ENCODE measurements around the gene SLITRK3.

The SLITRK3 gene, protein sequence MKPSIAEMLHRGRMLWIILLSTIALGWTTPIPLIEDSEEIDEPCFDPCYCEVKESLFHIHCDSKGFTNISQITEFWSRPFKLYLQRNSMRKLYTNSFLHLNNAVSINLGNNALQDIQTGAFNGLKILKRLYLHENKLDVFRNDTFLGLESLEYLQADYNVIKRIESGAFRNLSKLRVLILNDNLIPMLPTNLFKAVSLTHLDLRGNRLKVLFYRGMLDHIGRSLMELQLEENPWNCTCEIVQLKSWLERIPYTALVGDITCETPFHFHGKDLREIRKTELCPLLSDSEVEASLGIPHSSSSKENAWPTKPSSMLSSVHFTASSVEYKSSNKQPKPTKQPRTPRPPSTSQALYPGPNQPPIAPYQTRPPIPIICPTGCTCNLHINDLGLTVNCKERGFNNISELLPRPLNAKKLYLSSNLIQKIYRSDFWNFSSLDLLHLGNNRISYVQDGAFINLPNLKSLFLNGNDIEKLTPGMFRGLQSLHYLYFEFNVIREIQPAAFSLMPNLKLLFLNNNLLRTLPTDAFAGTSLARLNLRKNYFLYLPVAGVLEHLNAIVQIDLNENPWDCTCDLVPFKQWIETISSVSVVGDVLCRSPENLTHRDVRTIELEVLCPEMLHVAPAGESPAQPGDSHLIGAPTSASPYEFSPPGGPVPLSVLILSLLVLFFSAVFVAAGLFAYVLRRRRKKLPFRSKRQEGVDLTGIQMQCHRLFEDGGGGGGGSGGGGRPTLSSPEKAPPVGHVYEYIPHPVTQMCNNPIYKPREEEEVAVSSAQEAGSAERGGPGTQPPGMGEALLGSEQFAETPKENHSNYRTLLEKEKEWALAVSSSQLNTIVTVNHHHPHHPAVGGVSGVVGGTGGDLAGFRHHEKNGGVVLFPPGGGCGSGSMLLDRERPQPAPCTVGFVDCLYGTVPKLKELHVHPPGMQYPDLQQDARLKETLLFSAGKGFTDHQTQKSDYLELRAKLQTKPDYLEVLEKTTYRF

DNA sequence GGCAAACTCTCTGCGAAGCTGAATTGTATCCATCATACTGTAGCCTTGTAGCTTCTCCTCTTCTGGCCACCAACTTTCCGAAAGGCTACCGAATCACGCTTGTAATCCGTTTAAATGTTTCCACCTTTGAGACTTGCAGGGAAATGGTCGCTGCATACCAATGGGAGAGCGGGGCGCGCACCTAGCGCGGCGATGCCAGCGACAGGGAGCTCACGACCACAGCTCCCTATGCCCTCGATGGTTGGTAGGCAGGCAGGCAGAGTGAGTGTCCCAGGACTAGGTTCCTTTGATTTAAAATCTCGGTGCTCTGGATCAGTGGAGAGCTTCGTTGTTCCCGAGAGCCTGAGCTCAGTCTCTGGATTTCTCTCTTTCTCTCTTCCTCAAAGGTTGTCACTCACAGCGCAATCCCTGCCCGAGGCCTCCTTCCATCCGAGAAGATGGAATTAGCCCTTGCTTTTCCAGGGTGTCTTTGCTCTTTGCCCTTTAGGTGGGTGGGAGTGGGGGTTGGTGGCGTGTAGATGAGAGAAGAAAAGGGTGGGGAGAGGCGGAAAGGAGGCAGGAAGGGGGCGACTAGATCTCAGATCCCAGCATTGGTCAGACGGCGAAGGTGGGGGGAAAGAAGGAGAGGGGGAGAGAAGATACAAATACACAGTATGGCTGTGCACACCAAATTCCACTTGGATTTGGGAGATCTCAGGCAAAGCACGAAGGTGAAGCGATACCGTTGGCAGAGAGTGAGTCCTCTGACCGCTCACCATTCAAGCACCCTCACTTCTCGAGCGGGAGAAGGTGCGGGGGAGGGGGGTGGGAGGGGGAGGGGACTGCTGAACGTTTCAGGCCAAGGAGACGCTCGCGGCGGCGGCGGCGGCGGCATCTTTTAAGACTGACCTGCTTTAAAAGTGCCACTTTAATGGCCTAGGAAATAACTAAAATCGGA, at the start of gene SLITRK3:
TSS of gene SLITRK3 (minus strand) at position 745 of the 937 bp plus-strand sequence. CDS start 5,554 bp downstream, outside the sequence.
- peak; percentile 22 to 46 for DNase-seq (ENCODE audit: low spot score in 2 of 2)
- H3K36me3 ChIP-seq (replicated peaks): no peaks in the 10 kb centered on the region
- in situ Hi-C loops (cut with MboI; ENCODE audit: low sequenced_read_pairs): loop anchor here (25.0 kb wide), 1 partner anchor 784 kb away; no protein-coding TSS in a partner anchor
- H3K4me1 ChIP-seq: peaks cover 8% of the 10 kb centered on the region
- H3K9me3 ChIP-seq: no peaks in the 10 kb centered on the region
- H3K27me3 ChIP-seq (ENCODE audit: low read depth): no peaks in the 10 kb centered on the region
- H3K4me3 ChIP-seq: peak within 1 kb of the TSS; percentile 51

DNA sequence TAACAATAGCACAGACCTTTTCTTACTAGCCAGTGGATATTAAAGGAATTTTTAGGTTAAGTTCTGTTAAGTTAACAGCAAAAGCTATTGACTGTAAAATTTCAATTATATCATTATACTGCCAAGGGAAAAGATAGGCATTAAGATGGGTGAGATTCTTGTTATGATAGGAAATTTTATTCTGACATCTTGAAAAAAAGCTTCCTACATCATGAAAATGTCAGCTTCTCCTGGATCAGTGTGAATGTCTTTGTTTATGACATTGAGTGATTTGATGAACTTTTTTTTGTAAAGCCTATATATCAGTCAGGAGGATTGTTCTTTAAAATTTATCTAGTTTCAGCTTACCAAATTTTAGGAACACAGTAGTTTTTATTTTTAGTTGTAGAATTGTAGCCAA, 47.4 kb upstream of the SLITRK3 start:
- Histone ChIP-seq H3K9me3 (no peaks in the 10 kb centered on the region), H3K36me3 (replicated peaks) (no peaks in the 10 kb centered on the region)

DNA sequence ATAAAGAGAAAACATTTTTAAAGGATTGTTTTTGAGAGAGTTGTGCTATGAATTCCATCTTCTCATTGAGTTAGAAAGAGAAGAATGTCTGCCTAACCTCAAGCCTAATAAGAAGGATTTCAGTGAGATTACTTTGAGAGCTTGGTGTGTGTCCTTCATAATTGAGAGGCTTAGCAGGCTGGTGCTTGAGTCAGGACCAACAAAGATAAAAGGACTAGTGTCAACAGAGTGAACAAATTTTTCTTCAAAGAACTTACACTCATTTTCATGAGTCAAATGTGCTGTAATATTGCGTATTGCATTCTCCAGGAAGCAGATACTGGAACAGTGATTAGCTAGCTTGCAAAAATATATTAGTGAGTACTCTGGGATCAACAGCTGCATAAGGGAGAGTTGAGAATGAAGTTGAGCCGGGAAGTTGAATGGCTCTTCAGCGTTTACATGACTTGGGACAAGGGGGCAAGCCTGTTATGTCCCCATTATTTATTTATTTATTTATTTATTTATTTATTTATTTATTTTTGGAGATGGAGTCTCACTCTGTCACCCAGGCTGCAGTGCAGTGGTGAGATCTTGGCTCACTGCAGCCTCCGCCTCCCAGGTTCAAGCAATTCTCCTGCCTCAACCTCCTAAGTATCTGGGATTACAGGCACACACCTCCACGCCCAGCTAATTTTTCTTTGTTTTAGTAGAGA, 37.5 kb upstream of the SLITRK3 start:
- in situ Hi-C loops (cut with MboI; ENCODE audit: low sequenced_read_pairs): no loop called here

More for the DNA sequence above, 47.4 kb upstream of the SLITRK3 start:
- Histone ChIP-seq H3K4me1 (no peaks in the 10 kb centered on the region), H3K27me3 (ENCODE audit: low read depth) (no peaks in the 10 kb centered on the region), H3K4me3 (no peak overlapping the region)
- DNase-seq (ENCODE audit: low spot score in 2 of 2): no peak
- in situ Hi-C loops (cut with MboI; ENCODE audit: low sequenced_read_pairs): no loop called here

DNA sequence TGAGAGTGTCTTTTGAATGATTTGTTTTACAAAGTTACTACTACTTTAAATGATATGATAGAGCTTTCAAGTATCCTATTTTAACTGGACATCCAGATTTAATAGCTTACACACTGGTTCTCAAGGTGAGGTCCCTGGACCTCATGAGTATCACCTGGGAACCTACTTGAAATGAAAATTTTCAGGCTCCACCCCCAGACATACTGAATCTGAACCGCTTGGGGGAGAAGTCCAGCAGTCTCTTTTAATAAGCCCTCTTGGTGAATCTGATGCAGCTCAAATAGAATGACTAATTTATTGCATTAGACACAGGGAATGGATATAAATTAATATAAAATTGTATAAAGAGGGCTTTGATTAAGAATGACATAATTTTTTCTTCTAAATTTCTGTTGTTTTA, 29.4 kb upstream of the SLITRK3 start:
- H3K27me3 ChIP-seq (ENCODE audit: low read depth): no peaks in the 10 kb centered on the region; the same call in 1 of the 2 replicates
- H3K4me3 ChIP-seq: no peak overlapping the region
- H3K4me1 ChIP-seq: no peaks in the 10 kb centered on the region
- in situ Hi-C loops (cut with MboI; ENCODE audit: low sequenced_read_pairs): no loop called here
- DNase-seq (ENCODE audit: low spot score in 2 of 2): no peak
- no peaks in the 10 kb centered on the region for H3K9me3 ChIP-seq
- no peaks in the 10 kb centered on the region for H3K36me3 ChIP-seq (replicated peaks)

More for the DNA sequence above, 37.5 kb upstream of the SLITRK3 start:
- H3K9me3 ChIP-seq: no peaks in the 10 kb centered on the region
- no peak for DNase-seq (ENCODE audit: low spot score in 2 of 2)
- H3K27me3 ChIP-seq (ENCODE audit: low read depth): no peaks in the 10 kb centered on the region
- no peak overlapping the region for H3K4me3 ChIP-seq
- no peaks in the 10 kb centered on the region for H3K4me1 ChIP-seq
- no peaks in the 10 kb centered on the region for H3K36me3 ChIP-seq (replicated peaks)

DNA sequence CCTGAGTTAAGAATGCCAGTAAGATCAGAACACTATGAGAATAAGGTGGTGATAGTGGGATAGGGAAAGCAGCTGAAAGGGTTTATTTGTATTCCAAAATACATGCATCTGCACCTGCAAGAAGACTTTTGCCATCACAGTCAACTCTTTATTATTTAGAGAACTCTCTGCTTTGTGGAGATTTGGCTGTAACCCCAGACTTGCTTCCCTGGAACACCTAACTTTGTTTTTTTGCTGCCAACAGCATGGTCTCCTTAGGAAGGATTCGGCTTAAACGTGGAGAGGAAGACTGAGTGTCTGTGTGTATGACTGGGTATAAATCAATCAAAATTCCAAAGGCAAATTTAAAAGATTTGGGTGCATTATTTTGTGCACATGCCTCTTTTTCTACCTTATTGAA, 21.6 kb upstream of the SLITRK3 start:
- H3K4me3 ChIP-seq: no peak overlapping the region
- no peak for DNase-seq (ENCODE audit: low spot score in 2 of 2)
- no peaks in the 10 kb centered on the region; the same call in 1 of the 2 replicates for H3K27me3 ChIP-seq (ENCODE audit: low read depth)
- H3K36me3 ChIP-seq (replicated peaks): no peaks in the 10 kb centered on the region
- H3K9me3 ChIP-seq: no peaks in the 10 kb centered on the region
- H3K4me1 ChIP-seq: no peaks in the 10 kb centered on the region
- in situ Hi-C loops (cut with MboI; ENCODE audit: low sequenced_read_pairs): no loop called here

DNA sequence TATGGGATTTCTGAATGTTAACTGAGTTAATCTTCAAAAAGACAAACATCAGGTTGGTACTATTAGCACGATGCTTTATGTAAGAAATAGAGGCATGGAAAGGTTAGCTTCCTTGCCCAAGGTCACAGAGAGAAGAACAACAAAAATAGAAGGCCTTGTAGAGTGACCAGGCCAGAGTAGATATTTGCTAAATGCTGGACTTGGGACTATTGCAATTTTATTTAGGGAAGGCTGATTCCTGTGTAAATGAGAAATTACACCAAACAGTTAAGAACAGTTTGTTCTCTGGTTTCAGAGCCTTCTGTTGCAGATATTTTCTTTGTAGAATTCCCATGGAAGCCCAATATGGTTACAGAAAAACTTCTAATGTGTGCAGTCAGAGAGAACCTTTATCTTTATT, 16.4 kb upstream of the SLITRK3 start:
- H3K4me1 ChIP-seq: no peaks in the 10 kb centered on the region
- DNase-seq (ENCODE audit: low spot score in 2 of 2): no peak
- in situ Hi-C loops (cut with MboI; ENCODE audit: low sequenced_read_pairs): no loop called here
- H3K27me3 ChIP-seq (ENCODE audit: low read depth): no peaks in the 10 kb centered on the region
- no peaks in the 10 kb centered on the region for H3K36me3 ChIP-seq (replicated peaks)
- no peaks in the 10 kb centered on the region for H3K9me3 ChIP-seq
- no peak overlapping the region for H3K4me3 ChIP-seq

DNA sequence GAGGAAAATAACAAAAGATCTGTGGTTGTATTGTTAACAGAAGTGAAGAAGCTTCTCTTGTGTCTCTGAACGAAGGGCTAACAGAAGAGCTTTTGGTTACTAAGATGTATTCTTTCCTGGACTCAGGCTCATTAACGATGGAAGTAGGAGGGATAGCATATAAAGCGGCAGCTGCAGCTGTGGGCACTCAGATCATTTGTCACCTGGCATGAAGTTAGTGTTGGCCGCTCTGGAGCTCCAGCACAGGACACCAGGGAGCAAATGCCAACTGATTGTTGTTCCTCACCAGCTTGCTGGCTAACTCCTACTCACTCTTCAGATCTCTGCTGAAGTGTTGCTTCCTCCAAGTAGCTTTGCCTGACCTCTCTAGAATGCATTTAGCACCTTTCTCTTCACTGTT, 15.5 kb upstream of the SLITRK3 start:
- DNase-seq (ENCODE audit: low spot score in 2 of 2): no peak
- H3K27me3 ChIP-seq (ENCODE audit: low read depth): no peaks in the 10 kb centered on the region
- H3K4me1 ChIP-seq: no peaks in the 10 kb centered on the region
- no peak overlapping the region for H3K4me3 ChIP-seq
- H3K36me3 ChIP-seq (replicated peaks): no peaks in the 10 kb centered on the region
- H3K9me3 ChIP-seq: no peaks in the 10 kb centered on the region
- in situ Hi-C loops (cut with MboI; ENCODE audit: low sequenced_read_pairs): no loop called here

DNA sequence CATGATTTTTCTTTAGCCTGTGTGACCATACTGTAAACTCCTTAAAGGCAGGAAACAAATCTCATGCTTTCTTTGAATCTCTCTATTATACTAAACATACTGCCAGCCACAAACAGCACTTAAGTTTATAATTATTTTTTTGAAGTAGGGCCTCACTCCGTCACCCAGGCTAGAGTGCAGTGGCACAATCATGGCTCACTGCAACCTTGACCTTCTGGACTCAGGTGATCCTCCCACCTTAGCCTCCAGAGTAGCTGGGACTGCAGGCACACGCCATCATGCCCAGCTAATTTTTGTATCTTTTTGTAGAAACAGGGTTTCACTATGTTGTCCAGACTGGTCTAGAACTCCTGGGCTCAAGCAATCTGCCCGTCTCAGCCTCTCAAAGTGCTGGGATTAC, 14.5 kb upstream of the SLITRK3 start:
- Histone ChIP-seq H3K9me3 (no peaks in the 10 kb centered on the region), H3K36me3 (replicated peaks) (no peaks in the 10 kb centered on the region), H3K27me3 (ENCODE audit: low read depth) (no peaks in the 10 kb centered on the region), H3K4me3 (no peak overlapping the region), H3K4me1 (no peaks in the 10 kb centered on the region)
- DNase-seq (ENCODE audit: low spot score in 2 of 2): no peak
- in situ Hi-C loops (cut with MboI; ENCODE audit: low sequenced_read_pairs): no loop called here

DNA sequence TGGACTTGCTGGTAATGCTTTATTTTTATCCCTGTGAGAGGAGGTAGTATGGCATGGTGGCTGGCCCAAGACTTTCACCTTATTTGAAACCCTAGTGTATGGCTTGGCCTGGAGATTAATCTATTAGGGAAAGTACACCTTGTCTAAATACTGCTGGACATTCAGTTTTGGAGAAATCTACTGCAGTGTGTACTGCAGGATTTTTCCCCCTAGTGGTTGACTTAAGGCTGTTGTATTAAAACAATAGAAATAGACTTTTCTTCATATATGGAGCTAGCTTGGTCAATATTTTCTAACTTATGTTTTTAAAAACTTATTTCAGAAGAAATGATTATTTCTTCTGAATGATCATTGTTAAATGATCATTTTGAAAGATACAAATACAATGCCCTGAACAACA, 13.9 kb upstream of the SLITRK3 start:
- Histone ChIP-seq H3K9me3 (no peaks in the 10 kb centered on the region), H3K27me3 (ENCODE audit: low read depth) (no peaks in the 10 kb centered on the region), H3K4me3 (no peak overlapping the region), H3K4me1 (no peaks in the 10 kb centered on the region), H3K36me3 (replicated peaks) (no peaks in the 10 kb centered on the region)
- in situ Hi-C loops (cut with MboI; ENCODE audit: low sequenced_read_pairs): no loop called here
- DNase-seq (ENCODE audit: low spot score in 2 of 2): no peak

DNA sequence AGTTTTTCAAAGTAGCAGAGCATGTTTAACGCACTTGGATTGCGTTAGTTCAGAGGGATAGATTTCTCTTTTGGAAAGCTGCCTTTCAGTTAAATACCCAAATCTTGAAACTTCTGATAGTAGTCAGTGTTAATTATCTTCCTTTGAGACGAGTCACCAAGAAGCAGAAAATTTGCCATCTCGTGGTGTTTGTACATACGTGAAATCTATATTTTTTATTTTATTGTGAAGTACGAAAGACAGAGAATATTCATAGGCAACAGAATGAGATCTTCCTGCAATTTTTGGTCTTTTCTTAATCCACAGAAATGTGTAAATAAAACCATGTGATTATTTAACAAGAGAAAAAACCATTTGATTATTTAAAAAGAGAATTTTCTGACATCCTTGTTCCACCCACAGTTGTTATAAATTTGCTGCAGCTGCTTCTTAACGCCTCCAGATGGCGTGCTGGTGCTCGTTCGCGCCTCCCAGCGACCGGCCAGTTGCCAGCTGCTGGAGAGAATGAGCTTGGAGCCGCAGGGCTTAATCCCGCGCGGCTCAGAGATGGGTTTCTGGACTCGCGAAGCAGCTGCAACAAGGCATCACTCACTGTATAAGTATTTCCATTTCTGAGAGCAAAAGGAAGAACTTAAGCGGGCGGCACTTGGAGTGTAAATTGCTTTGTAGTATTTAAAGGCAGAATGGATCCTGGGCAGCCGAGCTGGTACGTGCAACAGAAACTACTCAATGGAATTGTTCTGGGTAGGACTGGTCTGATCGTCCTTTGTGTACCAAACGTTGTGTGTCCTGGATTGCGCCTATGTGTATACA, 10.5 kb upstream of the SLITRK3 start:
- Histone ChIP-seq H3K4me3 (0 out of 2 replicates have a peak overlapping the region, but pooled peaks have one; percentile 9), H3K27me3 (ENCODE audit: low read depth) (no peaks in the 10 kb centered on the region), H3K4me1 (no peaks in the 10 kb centered on the region), H3K36me3 (replicated peaks) (no peaks in the 10 kb centered on the region), H3K9me3 (no peaks in the 10 kb centered on the region)
- in situ Hi-C loops (cut with MboI; ENCODE audit: low sequenced_read_pairs): no loop called here
- peak; percentile 81 to 84 for DNase-seq (ENCODE audit: low spot score in 2 of 2)

DNA sequence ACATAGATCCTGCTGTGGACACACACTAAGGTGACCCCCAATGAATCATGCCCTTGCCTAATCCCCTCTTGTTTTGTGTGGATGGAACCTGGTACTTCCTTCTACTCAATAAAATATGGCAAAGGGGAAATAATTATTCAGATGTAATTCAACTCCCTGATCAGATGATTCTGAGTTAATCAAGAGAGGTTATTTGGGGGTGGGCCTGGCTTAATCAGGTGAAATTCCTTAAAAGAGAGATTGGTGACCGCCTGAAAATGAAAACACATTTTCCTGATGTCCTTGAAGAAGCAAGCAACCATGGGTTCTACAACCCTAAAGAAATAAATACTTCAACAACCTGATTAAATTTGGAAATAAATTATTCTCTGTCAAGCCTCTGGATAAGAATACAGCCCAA, 8.3 kb upstream of the SLITRK3 start:
- no peaks in the 10 kb centered on the region for H3K9me3 ChIP-seq
- no peaks in the 10 kb centered on the region for H3K36me3 ChIP-seq (replicated peaks)
- H3K4me1 ChIP-seq: no peaks in the 10 kb centered on the region
- DNase-seq (ENCODE audit: low spot score in 2 of 2): no peak
- H3K4me3 ChIP-seq: no peak overlapping the region
- in situ Hi-C loops (cut with MboI; ENCODE audit: low sequenced_read_pairs): no loop called here
- no peaks in the 10 kb centered on the region for H3K27me3 ChIP-seq (ENCODE audit: low read depth)

DNA sequence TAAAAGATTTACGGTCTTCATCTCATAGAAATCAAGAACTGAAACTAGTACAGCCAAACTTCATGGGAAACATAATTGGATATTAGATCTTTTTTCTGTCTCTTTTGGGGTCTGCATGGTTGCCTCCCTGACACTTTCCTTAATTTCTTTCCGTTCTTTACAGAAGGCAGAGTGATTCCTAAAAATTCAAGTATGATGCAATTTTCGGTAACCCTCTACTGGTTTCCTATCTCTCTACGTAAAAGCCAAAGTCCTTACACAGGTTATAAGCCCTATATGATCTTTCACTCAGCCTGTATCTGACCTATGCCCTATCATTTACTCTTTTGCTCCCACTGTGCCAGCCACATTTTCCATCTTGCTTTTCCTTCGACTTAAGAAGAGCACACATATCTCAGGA, 6.8 kb upstream of the SLITRK3 start:
- no peaks in the 10 kb centered on the region for H3K36me3 ChIP-seq (replicated peaks)
- H3K27me3 ChIP-seq (ENCODE audit: low read depth): no peaks in the 10 kb centered on the region
- no peak overlapping the region for H3K4me3 ChIP-seq
- no peaks in the 10 kb centered on the region for H3K4me1 ChIP-seq
- in situ Hi-C loops (cut with MboI; ENCODE audit: low sequenced_read_pairs): no loop called here
- H3K9me3 ChIP-seq: no peaks in the 10 kb centered on the region
- DNase-seq (ENCODE audit: low spot score in 2 of 2): no peak
